IPS-18c (cell line): ENCODE measurements around the gene UBQLN2.

Experiments used
- H3K4me3 ChIP-seq: 2 replicates; pipeline ENCODE4 v1.7.0; 2013; ENCODE audit warnings: low read depth, mild to moderate bottlenecking, low read length, moderate library complexity; ENCODE audit not compliant: insufficient read depth
- H3K9me3 ChIP-seq: one replicate; pipeline ENCODE4 v1.6.1; 2013; ENCODE audit warnings: mild to moderate bottlenecking, low read length, moderate library complexity; ENCODE audit not compliant: control insufficient read depth, insufficient read depth

UBQLN2 gene

GRCh38 chrX:56600141-56600540 lies 36.7 kb downstream of the UBQLN2 start:
- peaks cover 6% of the 10 kb centered on the region for H3K9me3 ChIP-seq
- no peak overlapping the region for H3K4me3 ChIP-seq

GRCh38 chrX:56600987-56601386 lies 37.6 kb downstream of the UBQLN2 start:
- Histone ChIP-seq H3K9me3 (peaks cover 6% of the 10 kb centered on the region), H3K4me3 (no peak overlapping the region)

GRCh38 chrX:56615282-56615681 lies 51.9 kb downstream of the UBQLN2 start:
- peaks cover 4% of the 10 kb centered on the region for H3K9me3 ChIP-seq
- H3K4me3 ChIP-seq: no peak overlapping the region
